ENCODE results near the gene GPT2.

DNA sequence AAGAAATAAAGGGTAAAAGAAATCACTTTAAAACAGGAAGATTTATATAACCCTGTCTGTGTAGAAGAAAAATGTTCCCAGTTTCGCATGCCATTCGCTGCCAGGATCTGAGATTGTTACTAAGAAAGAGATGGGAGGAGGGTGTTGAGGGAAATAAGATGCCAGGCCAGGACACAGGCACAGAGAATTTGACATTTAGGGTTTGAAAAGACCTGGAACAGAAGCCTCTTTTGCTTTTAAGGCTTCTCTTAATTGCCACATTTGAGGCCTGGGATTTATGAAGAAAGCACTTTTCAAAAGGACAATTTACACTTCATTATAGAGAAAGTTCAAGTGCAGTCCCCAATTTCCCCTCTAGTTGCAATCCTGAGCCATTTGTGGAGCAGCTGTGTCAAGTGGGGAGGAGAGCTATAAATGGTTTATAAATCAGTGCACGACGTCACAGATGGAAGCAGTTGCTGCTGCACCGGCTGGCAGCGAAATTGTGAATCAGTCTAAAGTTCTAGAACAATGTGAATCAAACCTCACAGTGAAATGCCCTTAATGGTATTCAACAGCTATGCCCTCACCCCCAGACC, 26.7 kb upstream of the GPT2 start:
- TF ChIP-seq, protein P1, sequence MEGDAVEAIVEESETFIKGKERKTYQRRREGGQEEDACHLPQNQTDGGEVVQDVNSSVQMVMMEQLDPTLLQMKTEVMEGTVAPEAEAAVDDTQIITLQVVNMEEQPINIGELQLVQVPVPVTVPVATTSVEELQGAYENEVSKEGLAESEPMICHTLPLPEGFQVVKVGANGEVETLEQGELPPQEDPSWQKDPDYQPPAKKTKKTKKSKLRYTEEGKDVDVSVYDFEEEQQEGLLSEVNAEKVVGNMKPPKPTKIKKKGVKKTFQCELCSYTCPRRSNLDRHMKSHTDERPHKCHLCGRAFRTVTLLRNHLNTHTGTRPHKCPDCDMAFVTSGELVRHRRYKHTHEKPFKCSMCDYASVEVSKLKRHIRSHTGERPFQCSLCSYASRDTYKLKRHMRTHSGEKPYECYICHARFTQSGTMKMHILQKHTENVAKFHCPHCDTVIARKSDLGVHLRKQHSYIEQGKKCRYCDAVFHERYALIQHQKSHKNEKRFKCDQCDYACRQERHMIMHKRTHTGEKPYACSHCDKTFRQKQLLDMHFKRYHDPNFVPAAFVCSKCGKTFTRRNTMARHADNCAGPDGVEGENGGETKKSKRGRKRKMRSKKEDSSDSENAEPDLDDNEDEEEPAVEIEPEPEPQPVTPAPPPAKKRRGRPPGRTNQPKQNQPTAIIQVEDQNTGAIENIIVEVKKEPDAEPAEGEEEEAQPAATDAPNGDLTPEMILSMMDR (IDR thresholded peaks at IDR 0.05; ENCODE audit: low read depth, low read length), result peak; percentile 37
- TF ChIP-seq POLR2A (IDR thresholded peaks at IDR 0.05; ENCODE audit: extremely low read depth, insufficient read length), result no peak
- no peak for TF ChIP-seq MYC (IDR thresholded peaks at IDR 0.05; ENCODE audit: low read depth, low read length)
- TF ChIP-seq, protein P2, sequence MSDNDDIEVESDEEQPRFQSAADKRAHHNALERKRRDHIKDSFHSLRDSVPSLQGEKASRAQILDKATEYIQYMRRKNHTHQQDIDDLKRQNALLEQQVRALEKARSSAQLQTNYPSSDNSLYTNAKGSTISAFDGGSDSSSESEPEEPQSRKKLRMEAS (IDR thresholded peaks at IDR 0.05; ENCODE audit: low read depth, low read length), result no peak
